ENCODE results near the gene ABCC1.

DNA sequence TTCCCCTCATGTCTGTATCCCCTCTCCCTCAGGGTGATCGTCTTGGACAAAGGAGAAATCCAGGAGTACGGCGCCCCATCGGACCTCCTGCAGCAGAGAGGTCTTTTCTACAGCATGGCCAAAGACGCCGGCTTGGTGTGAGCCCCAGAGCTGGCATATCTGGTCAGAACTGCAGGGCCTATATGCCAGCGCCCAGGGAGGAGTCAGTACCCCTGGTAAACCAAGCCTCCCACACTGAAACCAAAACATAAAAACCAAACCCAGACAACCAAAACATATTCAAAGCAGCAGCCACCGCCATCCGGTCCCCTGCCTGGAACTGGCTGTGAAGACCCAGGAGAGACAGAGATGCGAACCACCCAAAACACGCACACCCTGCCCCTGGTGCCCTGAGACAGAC lies 191.7 kb downstream of the ABCC1 start:
- no peak for TF ChIP-seq YY1 (IDR thresholded peaks at IDR 0.05; ENCODE audit: insufficient read depth, insufficient read length)
- TF ChIP-seq ZNF274 (IDR thresholded peaks at IDR 0.05; ENCODE audit: low read depth, low read length) = no peak
- TF ChIP-seq SUZ12 (IDR thresholded peaks at IDR 0.05; ENCODE audit: extremely low read depth, insufficient read depth, insufficient read length) = no peak

Data from NT2/D1 (cell line).